Right ventricle myocardium superior (tissue), 1 donor: ENCODE data around the gene KY. TPM values are rescaled to one million over a fixed set of nuclear protein-coding genes. Genes with fewer than 3 reads are reported as not detected.

Source experiments
- ATAC-seq: fragments of 200-7000 bp; cut with Tn5 transposase; one replicate; pipeline ENCODE4 v1.9.1; 2020; ENCODE audit warnings: mild to moderate bottlenecking; ENCODE audit not compliant: poor library complexity
- DNase-seq: peaks from one replicate; pipeline ENCODE4 v3.0.0-alpha.2; 2020
- intact Hi-C: fragments of 100-400 bp; cut with DNase I; formaldehyde crosslinking; loops from one replicate; pipeline ENCODE4 v1.11.2; 2022
- total RNA-seq: library from RNA; stranded (reverse); fragmentation: NEBNext Ultra II Directional; extraction: Animal tissue kit (Norgen Biotek cat#: 25700); gene quantifications from one replicate; pipeline ENCODE4 v1.2.1, GENCODE V29; 2021
- donor health status: DM: no; HTN: yes; CAD: no; lungs with severe emphysema.

KY gene
- total RNA-seq, 1 donor from 2014 or later: 13.7 TPM

- ATAC-seq (no peak), DNase-seq (no peak)
- intact Hi-C loops: loop anchor here (10.0 kb wide), 1 partner anchor 895 kb away; no protein-coding TSS in a partner anchor
Measured at GRCh38 chr3:134609821-134610431, 40.9 kb downstream of the KY start.

GRCh38 chr3:134608771-134609435 lies 41.9 kb downstream of the KY start:
- DNase-seq: no peak
- intact Hi-C loops: loop anchor here (10.0 kb wide), 1 partner anchor 896 kb away; no protein-coding TSS in a partner anchor
- ATAC-seq: no peak

- ATAC-seq: no peak
- no peak for DNase-seq
- intact Hi-C loops: loop anchor here (10.0 kb wide), 1 partner anchor 897 kb away; no protein-coding TSS in a partner anchor
Measured at GRCh38 chr3:134608023-134608770, 42.6 kb downstream of the KY start.

- ATAC-seq (no peak), DNase-seq (no peak)
- intact Hi-C loops: loop anchor here (10.0 kb wide), 1 partner anchor 897 kb away; no protein-coding TSS in a partner anchor
Measured at GRCh38 chr3:134607054-134608022, 43.5 kb downstream of the KY start.

GRCh38 chr3:134606033-134607025 lies 44.5 kb downstream of the KY start:
- no peak for ATAC-seq
- intact Hi-C loops: loop anchor here (10.0 kb wide), 1 partner anchor 898 kb away; no protein-coding TSS in a partner anchor

GRCh38 chr3:134605556-134605955 lies 45.3 kb downstream of the KY start:
- ATAC-seq (no peak), DNase-seq (no peak)
- intact Hi-C loops: loop anchor here (10.0 kb wide), 1 partner anchor 899 kb away; no protein-coding TSS in a partner anchor

More at GRCh38 chr3:134606033-134607025, 44.5 kb downstream of the KY start:
- DNase-seq: no peak

- ATAC-seq (no peak), DNase-seq (no peak)
Measured at GRCh38 chr3:134603956-134604355, 46.9 kb downstream of the KY start.

GRCh38 chr3:134603480-134603879 lies 47.3 kb downstream of the KY start:
- intact Hi-C loops: loop anchor here (10.0 kb wide), 1 partner anchor 901 kb away; no protein-coding TSS in a partner anchor
- DNase-seq (no peak), ATAC-seq (no peak)

More at GRCh38 chr3:134603956-134604355, 46.9 kb downstream of the KY start:
- intact Hi-C loops: loop anchor here (10.0 kb wide), 1 partner anchor 901 kb away; no protein-coding TSS in a partner anchor

- peak; percentile 6 for ATAC-seq
- no peak for DNase-seq
- intact Hi-C loops: loop anchor here (10.0 kb wide), 1 partner anchor 902 kb away; no protein-coding TSS in a partner anchor
Measured at GRCh38 chr3:134602440-134602814, 48.4 kb downstream of the KY start.

GRCh38 chr3:134601539-134602439 lies 49.0 kb downstream of the KY start:
- ATAC-seq (peak; percentile 17), DNase-seq (peak; percentile 54)
- intact Hi-C loops: loop anchor here (10.0 kb wide), 1 partner anchor 903 kb away; no protein-coding TSS in a partner anchor

- intact Hi-C loops: loop anchor here (10.0 kb wide), 1 partner anchor 904 kb away; no protein-coding TSS in a partner anchor
- peak; percentile 88 for ATAC-seq
- peak; percentile 78 for DNase-seq
Measured at GRCh38 chr3:134600685-134601463, 49.9 kb downstream of the KY start.

GRCh38 chr3:134600206-134600605 lies 50.6 kb downstream of the KY start:
- intact Hi-C loops: loop anchor here (10.0 kb wide), 1 partner anchor 905 kb away; no protein-coding TSS in a partner anchor
- DNase-seq (no peak), ATAC-seq (no peak)

- ATAC-seq (no peak), DNase-seq (no peak)
- intact Hi-C loops: no loop called here
Measured at GRCh38 chr3:134598763-134599545, 51.9 kb downstream of the KY start.

- no peak for ATAC-seq
- no peak for DNase-seq
- intact Hi-C loops: no loop called here
Measured at GRCh38 chr3:134597390-134597970, 53.3 kb downstream of the KY start.
